GM12865 (cell line): ENCODE measurements around the gene HNRNPLL.

Experiments
- DNase-seq: peaks from one replicate; pipeline ENCODE4 v3.0.0; 2010; ENCODE audit warnings: low read depth
- H3K4me3 ChIP-seq: 2 replicates; pipeline ENCODE4 v1.5.1; 2011; ENCODE audit warnings: mild to moderate bottlenecking, low read depth, low read length, control low read depth
- TF ChIP-seq, protein P1 (sequence below): IDR thresholded peaks from 2 replicates; pipeline ENCODE4 v1.5.1; 2011; ENCODE audit warnings: low read length, control low read depth, low read depth, inconsistent platforms; ENCODE audit not compliant: insufficient read depth; ENCODE audit errors: missing control alignments

Gene HNRNPLL

GRCh38 chr2:38581193-38582147 is 21.3 kb downstream of the HNRNPLL start:
- H3K4me3 ChIP-seq = no peak overlapping the region
- DNase-seq = peak; percentile 86
- TF ChIP-seq, protein P1, sequence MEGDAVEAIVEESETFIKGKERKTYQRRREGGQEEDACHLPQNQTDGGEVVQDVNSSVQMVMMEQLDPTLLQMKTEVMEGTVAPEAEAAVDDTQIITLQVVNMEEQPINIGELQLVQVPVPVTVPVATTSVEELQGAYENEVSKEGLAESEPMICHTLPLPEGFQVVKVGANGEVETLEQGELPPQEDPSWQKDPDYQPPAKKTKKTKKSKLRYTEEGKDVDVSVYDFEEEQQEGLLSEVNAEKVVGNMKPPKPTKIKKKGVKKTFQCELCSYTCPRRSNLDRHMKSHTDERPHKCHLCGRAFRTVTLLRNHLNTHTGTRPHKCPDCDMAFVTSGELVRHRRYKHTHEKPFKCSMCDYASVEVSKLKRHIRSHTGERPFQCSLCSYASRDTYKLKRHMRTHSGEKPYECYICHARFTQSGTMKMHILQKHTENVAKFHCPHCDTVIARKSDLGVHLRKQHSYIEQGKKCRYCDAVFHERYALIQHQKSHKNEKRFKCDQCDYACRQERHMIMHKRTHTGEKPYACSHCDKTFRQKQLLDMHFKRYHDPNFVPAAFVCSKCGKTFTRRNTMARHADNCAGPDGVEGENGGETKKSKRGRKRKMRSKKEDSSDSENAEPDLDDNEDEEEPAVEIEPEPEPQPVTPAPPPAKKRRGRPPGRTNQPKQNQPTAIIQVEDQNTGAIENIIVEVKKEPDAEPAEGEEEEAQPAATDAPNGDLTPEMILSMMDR = peak; percentile 56

GRCh38 chr2:38580115-38580636 is 22.6 kb downstream of the HNRNPLL start:
- no peak overlapping the region for H3K4me3 ChIP-seq
- no peak for DNase-seq
- TF ChIP-seq, protein P1 = no peak

DNA sequence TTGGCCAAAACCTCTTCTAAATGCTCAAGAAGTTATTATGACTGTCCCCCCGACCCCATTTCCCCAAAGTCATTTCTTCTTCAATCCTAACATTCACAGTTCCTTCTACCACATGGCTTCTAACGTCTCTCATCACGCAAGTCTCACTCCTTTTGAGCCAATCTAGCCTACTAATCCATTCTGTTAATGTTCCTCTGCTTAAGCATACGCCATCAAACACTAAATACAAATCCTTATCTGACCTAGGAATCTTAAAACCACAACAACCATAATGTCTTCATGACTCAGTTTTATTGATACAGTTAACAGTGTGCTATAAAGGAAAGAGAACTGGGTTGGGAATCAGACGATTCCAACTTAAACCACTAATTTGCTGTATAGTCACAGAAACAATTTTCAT is 23.9 kb downstream of the HNRNPLL start:
- no peak overlapping the region for H3K4me3 ChIP-seq
- TF ChIP-seq, protein P1 = no peak
- no peak for DNase-seq

DNA sequence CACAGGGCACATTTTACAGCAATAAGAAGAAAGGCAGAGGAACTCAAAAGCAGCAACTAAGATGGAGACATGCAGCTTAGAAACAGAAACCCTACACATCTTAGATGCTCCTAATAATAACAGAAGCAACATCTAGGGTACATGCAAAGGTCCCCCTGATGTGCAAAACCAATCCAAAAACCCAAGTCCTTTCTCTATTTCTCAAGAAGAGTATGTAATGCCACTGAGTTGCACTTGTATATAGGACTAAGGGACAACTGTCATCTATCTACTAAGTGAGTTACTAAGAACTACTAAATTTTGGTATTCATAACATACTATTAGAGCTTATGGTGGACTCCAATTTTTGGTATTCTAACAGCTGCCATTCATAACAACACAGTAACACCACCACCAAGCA is 28.4 kb downstream of the HNRNPLL start:
- no peak for DNase-seq
- no peak overlapping the region for H3K4me3 ChIP-seq
- TF ChIP-seq, protein P1 = no peak

GRCh38 chr2:38572167-38572566 is 30.6 kb downstream of the HNRNPLL start:
- TF ChIP-seq, protein P1 = no peak
- DNase-seq = no peak
- no peak overlapping the region for H3K4me3 ChIP-seq

GRCh38 chr2:38571193-38571592 is 31.5 kb downstream of the HNRNPLL start:
- no peak overlapping the region for H3K4me3 ChIP-seq
- TF ChIP-seq, protein P1 = no peak
- no peak for DNase-seq
